ENCODE measurements around the gene PEX10. TPM values are rescaled to one million over a fixed set of nuclear protein-coding genes. Genes with fewer than 3 reads are reported as not detected.

The PEX10 gene
- total and polyA plus RNA-seq, 10 of the 15 experiments (the other 5 are each of a cell fraction or from before 2014, with no cell fraction given): 0.24 to 24.9 (median 16.8) TPM; not detected in 1

GRCh38 chr1:2451741-2452140 is 39.4 kb upstream of the PEX10 start (continued):
- TF ChIP-seq PRDM15 (CRISPR knock-in tag; IDR thresholded peaks at IDR 0.05) (no peak), WRNIP1 (IDR thresholded peaks at IDR 0.05; ENCODE audit: borderline replicate concordance, low read depth, low read length) (no peak), RUNX3 (IDR thresholded peaks at IDR 0.05; ENCODE audit: low read length) (no peak), E2F4 (IDR thresholded peaks at IDR 0.05; ENCODE audit: low read depth, low read length) (no peak)

DNA sequence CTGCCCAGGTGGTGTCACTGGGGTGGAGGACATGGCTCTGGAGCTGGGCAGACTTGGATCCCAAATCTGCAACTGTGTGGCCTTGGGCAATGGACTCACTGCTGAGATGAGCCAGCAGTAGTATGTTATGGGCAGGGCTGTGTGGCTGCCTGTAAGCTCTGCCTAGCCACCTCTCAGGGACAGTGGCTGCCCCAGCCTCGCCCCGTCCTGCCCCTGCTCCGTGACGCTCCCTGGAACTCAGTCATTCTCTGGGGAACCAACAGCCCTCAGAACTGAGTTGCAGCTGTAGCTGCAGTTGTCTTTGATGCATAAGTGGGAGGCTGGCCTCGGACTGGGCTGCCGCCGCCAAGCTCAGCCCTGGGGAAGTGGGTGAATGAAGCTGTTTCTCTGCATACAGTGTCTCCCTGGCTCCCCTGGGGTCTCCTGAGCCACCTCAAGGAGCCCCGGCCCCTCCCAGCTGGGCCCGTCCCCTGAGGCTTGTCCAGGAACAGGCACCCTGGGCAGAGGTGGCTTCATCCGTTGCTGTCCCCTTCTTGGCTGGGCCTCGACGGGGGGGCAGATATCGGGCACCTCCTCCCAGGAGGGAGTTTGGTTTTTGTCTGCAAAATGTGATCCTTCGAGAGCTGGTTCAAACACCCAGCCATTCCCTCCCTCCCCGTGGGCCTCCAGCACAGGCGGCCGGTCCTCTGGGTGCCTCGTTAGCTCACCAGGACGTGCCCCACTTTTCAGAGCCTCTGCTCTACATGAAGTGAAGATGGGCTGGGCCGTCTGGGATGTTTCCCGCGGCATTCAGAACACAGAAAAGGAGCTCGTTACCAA is 37.5 kb upstream of the PEX10 start:
- Histone ChIP-seq H3K27me3 (replicated peaks in 1 of 2; ENCODE audit: control insufficient read depth in 2 of 2, insufficient read depth in 2 of 2, low read length in 1 of 2) (peaks cover 0 to 2% of the 10 kb centered on the region in 2 experiments; a peak in 2 of 4 replicates), H3K36me3 (ENCODE audit: control insufficient read depth in 2 of 2, insufficient read depth in 2 of 2, low read length in 1 of 2) (no peaks in the 10 kb centered on the region), H3K4me2 (ENCODE audit: control insufficient read depth, insufficient read depth) (no peak overlapping the region), H3K27ac (ENCODE audit: control insufficient read depth, insufficient read depth) (no peak overlapping the region), H3K9ac (ENCODE audit: control insufficient read depth, insufficient read depth, low read length) (no peak overlapping the region), H2AFZ (ENCODE audit: control insufficient read depth, low read depth, low read length) (no peak overlapping the region), H4K20me1 (ENCODE audit: control insufficient read depth, insufficient read depth) (no peaks in the 10 kb centered on the region), H3K79me2 (ENCODE audit: control insufficient read depth, insufficient read depth, low read length) (no peaks in the 10 kb centered on the region), H3K4me3 (no peak overlapping the region), H3K4me1 (ENCODE audit: control insufficient read depth, insufficient read depth, low read length) (no peaks in the 10 kb centered on the region), H3K9me3 (replicated peaks; ENCODE audit: control insufficient read depth, insufficient read depth, low read length) (no peaks in the 10 kb centered on the region)
- ChIA-PET POLR2A (no interaction called here), CTCF (interaction anchor here (0.6 kb wide), 1 partner anchor 128 kb away, joined by 3 read pairs; no protein-coding TSS in a partner anchor), RAD21 (ENCODE audit: unreplicated experiment) (no interaction called here), SMC1A (ENCODE audit: uncharacterized antibody, unreplicated experiment) (no interaction called here)
- intact Hi-C loops (cut with micrococcal nuclease; ENCODE audit: unreplicated experiment): no loop called here
- BruUV-seq (replicated peaks): no TSS peak
- ATAC-seq (no peak), DNase-seq (ENCODE audit: low read depth, low spot score) (no peak), FAIRE-seq (no peak)
- in situ Hi-C loops (cut with MboI): no loop called here
- 32% methylated on average over 23 of the region's 23 CpGs for WGBS (ENCODE audit: insufficient coverage, insufficient replicate concordance, low lambda C conversion rate, missing lambda C conversion rate)
- TF ChIP-seq CHD2 (IDR thresholded peaks at IDR 0.05; ENCODE audit: borderline replicate concordance, low read depth, low read length) (no peak), RELB (IDR thresholded peaks at IDR 0.05; ENCODE audit: low read depth) (no peak), PAX5 (IDR thresholded peaks at IDR 0.05; ENCODE audit: borderline replicate concordance, low read depth, low read length) (no peak), EP300 (IDR thresholded peaks at IDR 0.05; ENCODE audit: borderline replicate concordance in 1 of 2, control insufficient read depth in 1 of 2, low read depth in 2 of 2, low read length in 2 of 2) (no peak)
- TF ChIP-seq, protein P1, sequence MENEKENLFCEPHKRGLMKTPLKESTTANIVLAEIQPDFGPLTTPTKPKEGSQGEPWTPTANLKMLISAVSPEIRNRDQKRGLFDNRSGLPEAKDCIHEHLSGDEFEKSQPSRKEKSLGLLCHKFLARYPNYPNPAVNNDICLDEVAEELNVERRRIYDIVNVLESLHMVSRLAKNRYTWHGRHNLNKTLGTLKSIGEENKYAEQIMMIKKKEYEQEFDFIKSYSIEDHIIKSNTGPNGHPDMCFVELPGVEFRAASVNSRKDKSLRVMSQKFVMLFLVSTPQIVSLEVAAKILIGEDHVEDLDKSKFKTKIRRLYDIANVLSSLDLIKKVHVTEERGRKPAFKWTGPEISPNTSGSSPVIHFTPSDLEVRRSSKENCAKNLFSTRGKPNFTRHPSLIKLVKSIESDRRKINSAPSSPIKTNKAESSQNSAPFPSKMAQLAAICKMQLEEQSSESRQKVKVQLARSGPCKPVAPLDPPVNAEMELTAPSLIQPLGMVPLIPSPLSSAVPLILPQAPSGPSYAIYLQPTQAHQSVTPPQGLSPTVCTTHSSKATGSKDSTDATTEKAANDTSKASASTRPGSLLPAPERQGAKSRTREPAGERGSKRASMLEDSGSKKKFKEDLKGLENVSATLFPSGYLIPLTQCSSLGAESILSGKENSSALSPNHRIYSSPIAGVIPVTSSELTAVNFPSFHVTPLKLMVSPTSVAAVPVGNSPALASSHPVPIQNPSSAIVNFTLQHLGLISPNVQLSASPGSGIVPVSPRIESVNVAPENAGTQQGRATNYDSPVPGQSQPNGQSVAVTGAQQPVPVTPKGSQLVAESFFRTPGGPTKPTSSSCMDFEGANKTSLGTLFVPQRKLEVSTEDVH (IDR thresholded peaks at IDR 0.05; ENCODE audit: low read depth, partially characterized antibody): no peak
- TF ChIP-seq, protein P2, sequence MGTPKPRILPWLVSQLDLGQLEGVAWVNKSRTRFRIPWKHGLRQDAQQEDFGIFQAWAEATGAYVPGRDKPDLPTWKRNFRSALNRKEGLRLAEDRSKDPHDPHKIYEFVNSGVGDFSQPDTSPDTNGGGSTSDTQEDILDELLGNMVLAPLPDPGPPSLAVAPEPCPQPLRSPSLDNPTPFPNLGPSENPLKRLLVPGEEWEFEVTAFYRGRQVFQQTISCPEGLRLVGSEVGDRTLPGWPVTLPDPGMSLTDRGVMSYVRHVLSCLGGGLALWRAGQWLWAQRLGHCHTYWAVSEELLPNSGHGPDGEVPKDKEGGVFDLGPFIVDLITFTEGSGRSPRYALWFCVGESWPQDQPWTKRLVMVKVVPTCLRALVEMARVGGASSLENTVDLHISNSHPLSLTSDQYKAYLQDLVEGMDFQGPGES (IDR thresholded peaks at IDR 0.05): no peak
